ENCODE data around the gene P2RY13.

The P2RY13 gene

GRCh38 chr3:151282921-151283320 is 46.4 kb downstream of the P2RY13 start:
- DNase-seq (ENCODE audit: low read depth): peak; percentile 74
- TF ChIP-seq CTCF (conservative IDR thresholded peaks at IDR 0.05; ENCODE audit: control insufficient read depth, insufficient read depth, low read depth, low read length): peak; percentile 67
- H3K4me3 ChIP-seq (ENCODE audit: control insufficient read depth, low read depth, low read length): no peak overlapping the region

GRCh38 chr3:151281671-151282324 is 47.6 kb downstream of the P2RY13 start:
- DNase-seq (ENCODE audit: low read depth): peak; percentile 31
- no peak for TF ChIP-seq CTCF (conservative IDR thresholded peaks at IDR 0.05; ENCODE audit: control insufficient read depth, insufficient read depth, low read depth, low read length)
- H3K4me3 ChIP-seq (ENCODE audit: control insufficient read depth, low read depth, low read length): no peak overlapping the region

GRCh38 chr3:151278230-151278629 is 51.1 kb downstream of the P2RY13 start, which contains the start of gene P2RY14:
TSS of gene P2RY14 (minus strand) at chr3:151278542. CDS start at chr3:151214316, 64,226 bp downstream.
- no peak for DNase-seq (ENCODE audit: low read depth)
- no peak within 1 kb of the TSS for H3K4me3 ChIP-seq (ENCODE audit: control insufficient read depth, low read depth, low read length)

GRCh38 chr3:151276687-151277042 is 52.7 kb downstream of the P2RY13 start:
- DNase-seq (ENCODE audit: low read depth): no peak
- H3K4me3 ChIP-seq (ENCODE audit: control insufficient read depth, low read depth, low read length): no peak overlapping the region
- no peak for TF ChIP-seq CTCF (conservative IDR thresholded peaks at IDR 0.05; ENCODE audit: control insufficient read depth, insufficient read depth, low read depth, low read length)

More at GRCh38 chr3:151278230-151278629, 51.1 kb downstream of the P2RY13 start, which contains the start of gene P2RY14:
- TF ChIP-seq CTCF (conservative IDR thresholded peaks at IDR 0.05; ENCODE audit: control insufficient read depth, insufficient read depth, low read depth, low read length): no peak
